Measurements from ENCODE around the gene CDR2L. TPM values are rescaled to one million over a fixed set of nuclear protein-coding genes. Genes with fewer than 3 reads are reported as not detected.

Gene CDR2L
- polyA plus RNA-seq, 1 experiment = 19.6 TPM

DNA sequence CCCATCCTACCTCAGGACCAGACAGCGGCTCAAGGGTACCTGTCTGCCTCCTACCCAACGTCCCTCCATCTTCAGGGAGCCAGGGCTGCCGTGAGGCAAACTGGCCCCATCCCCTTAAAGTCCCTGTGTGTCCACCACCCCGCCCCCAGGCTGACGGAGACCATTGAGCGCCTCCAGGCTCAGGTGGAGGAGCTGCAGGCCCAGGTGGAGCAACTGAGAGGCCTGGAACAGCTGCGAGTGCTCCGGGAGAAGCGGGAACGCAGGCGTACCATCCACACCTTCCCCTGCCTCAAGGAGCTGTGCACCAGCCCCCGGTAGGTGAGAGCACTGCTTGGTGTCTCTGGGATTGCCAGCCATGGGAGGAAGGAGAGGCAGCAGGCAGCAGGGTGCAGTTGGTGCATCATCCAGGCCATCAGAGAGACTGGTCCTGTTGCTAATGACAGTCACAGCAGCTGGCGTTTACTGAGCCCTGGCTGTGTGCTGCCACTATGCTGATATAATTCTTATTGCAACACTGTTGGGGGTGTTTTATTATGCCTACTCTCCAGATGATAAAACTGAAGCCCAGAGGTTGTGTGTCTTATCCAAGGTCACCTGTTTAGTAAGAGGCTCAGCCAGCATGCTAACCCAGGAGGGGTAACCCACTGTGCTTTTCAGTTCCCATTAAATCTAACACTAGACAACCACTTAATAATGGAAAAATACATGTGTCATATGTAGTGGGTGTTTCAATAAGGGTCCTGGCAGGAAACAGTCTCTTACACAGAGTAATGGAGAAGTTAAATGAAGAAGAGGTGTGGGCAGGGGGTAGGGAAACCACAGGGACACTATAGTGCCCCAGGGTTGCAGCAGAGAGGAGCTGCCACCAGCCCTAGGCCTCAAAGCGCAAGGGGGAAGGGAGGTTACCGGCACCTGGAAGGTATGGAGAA lies 14.7 kb downstream of the CDR2L start:
- no peak for DNase-seq (ENCODE audit: low read depth)
- no peak overlapping the region for H3K4me3 ChIP-seq (ENCODE audit: low read depth, low read length)
- POLR2A ChIA-PET = no interaction called here
- H3K36me3 ChIP-seq (ENCODE audit: control insufficient read depth, insufficient read depth, low read length) = peaks cover 30% of the 10 kb centered on the region
- TF ChIP-seq, protein P1, sequence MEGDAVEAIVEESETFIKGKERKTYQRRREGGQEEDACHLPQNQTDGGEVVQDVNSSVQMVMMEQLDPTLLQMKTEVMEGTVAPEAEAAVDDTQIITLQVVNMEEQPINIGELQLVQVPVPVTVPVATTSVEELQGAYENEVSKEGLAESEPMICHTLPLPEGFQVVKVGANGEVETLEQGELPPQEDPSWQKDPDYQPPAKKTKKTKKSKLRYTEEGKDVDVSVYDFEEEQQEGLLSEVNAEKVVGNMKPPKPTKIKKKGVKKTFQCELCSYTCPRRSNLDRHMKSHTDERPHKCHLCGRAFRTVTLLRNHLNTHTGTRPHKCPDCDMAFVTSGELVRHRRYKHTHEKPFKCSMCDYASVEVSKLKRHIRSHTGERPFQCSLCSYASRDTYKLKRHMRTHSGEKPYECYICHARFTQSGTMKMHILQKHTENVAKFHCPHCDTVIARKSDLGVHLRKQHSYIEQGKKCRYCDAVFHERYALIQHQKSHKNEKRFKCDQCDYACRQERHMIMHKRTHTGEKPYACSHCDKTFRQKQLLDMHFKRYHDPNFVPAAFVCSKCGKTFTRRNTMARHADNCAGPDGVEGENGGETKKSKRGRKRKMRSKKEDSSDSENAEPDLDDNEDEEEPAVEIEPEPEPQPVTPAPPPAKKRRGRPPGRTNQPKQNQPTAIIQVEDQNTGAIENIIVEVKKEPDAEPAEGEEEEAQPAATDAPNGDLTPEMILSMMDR (IDR thresholded peaks at IDR 0.05; ENCODE audit: insufficient read depth, low read depth, low read length) = no peak
- CTCF ChIA-PET = interaction anchor here (0.8 to 4.1 kb wide), 2 partner anchors 10 to 45 kb away, joined by 3 to 23 read pairs; partner anchors contain the start of gene MRPL58
- H3K27me3 ChIP-seq (ENCODE audit: control insufficient read depth, insufficient read depth, low read length) = no peaks in the 10 kb centered on the region

DNA sequence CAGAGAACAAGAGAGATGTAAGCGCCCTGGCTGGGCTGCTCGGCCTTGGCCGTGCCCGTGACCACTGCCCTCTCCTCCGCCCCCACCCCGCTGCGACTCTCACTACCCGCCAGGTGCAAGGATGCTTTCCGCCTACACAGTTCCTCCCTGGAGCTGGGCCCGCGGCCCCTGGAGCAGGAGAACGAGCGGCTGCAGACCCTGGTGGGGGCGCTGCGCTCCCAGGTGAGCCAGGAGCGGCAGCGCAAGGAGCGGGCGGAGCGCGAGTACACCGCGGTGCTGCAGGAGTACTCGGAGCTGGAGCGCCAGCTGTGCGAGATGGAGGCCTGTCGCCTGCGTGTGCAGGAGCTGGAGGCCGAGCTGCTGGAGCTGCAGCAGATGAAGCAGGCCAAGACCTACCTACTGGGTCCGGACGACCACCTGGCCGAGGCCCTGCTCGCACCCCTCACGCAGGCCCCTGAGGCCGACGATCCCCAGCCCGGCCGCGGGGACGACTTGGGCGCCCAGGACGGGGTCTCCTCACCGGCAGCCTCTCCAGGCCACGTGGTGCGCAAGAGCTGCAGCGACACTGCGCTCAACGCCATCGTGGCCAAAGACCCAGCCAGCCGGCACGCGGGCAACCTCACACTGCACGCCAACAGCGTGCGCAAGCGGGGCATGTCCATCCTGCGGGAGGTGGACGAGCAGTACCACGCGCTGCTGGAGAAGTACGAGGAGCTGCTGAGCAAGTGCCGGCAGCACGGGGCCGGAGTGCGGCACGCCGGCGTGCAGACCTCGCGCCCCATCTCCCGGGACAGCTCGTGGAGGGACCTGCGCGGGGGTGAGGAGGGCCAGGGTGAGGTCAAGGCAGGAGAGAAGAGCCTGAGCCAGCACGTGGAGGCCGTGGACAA lies 15.9 kb downstream of the CDR2L start:
- Histone ChIP-seq H3K4me3 (ENCODE audit: low read depth, low read length) (no peak overlapping the region), H3K27me3 (ENCODE audit: control insufficient read depth, insufficient read depth, low read length) (no peaks in the 10 kb centered on the region), H3K36me3 (ENCODE audit: control insufficient read depth, insufficient read depth, low read length) (peaks cover 30% of the 10 kb centered on the region)
- no peak for DNase-seq (ENCODE audit: low read depth)
- TF ChIP-seq, protein P1 (IDR thresholded peaks at IDR 0.05; ENCODE audit: insufficient read depth, low read depth, low read length) = no peak
- CTCF ChIA-PET = interaction anchor here (0.6 to 0.8 kb wide), 2 partner anchors 31 to 46 kb away, joined by 3 to 5 read pairs; partner anchors contain the start of gene HID1
- POLR2A ChIA-PET = no interaction called here

DNA sequence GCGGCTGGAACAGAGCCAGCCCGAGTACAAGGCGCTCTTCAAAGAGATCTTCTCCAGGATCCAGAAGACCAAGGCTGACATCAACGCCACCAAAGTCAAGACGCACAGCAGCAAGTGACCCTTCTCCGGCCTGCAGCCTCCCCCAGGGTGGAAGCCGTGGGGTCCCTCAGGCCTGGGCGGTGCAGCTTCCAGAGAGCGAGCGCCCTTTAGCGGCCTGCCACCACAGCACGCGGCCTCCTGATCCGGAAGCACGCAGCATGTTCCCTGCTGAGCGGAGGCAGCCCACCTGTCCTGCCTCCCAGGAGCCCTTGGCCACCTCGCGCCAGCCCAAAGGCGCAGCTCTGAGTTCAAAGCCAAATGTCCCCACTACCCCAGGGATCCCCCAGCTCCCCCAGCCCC lies 16.5 kb downstream of the CDR2L start:
- no peak for DNase-seq (ENCODE audit: low read depth)
- ChIA-PET POLR2A (no interaction called here), CTCF (interaction anchor here (0.6 to 2.2 kb wide), 3 partner anchors 8 to 46 kb away, joined by 3 to 7 read pairs (median 5); partner anchors contain the start of gene HID1)
- no peaks in the 10 kb centered on the region for H3K27me3 ChIP-seq (ENCODE audit: control insufficient read depth, insufficient read depth, low read length)
- peaks cover 30% of the 10 kb centered on the region for H3K36me3 ChIP-seq (ENCODE audit: control insufficient read depth, insufficient read depth, low read length)
- H3K4me3 ChIP-seq (ENCODE audit: low read depth, low read length) = no peak overlapping the region
- TF ChIP-seq, protein P1 (IDR thresholded peaks at IDR 0.05; ENCODE audit: insufficient read depth, low read depth, low read length) = no peak

DNA sequence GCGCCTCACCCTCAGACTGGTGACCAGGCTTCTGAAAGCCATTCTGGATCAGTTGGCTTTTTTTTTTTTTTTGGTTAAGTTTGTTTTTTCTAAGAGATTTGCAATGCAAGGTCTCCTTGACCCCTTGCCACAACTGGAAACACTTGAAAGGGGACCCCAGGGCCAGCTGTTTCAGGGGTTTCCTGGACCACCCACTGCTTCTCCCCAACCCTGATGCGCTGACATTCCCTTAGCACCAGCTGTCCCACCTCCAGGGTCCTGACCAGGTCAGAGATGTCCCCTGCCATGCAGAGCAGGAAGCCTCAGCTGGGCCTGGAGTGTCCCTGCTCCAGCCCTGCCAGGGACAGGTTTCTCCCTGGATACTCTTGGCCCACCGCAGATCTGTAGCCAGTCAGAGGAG lies 16.9 kb downstream of the CDR2L start:
- ChIA-PET CTCF (interaction anchor here (0.6 to 2.2 kb wide), 2 partner anchors 8 to 47 kb away, joined by 5 to 7 read pairs; no protein-coding TSS in a partner anchor), POLR2A (no interaction called here)
- DNase-seq (ENCODE audit: low read depth) = no peak
- Histone ChIP-seq H3K36me3 (ENCODE audit: control insufficient read depth, insufficient read depth, low read length) (peaks cover 30% of the 10 kb centered on the region), H3K4me3 (ENCODE audit: low read depth, low read length) (no peak overlapping the region), H3K27me3 (ENCODE audit: control insufficient read depth, insufficient read depth, low read length) (no peaks in the 10 kb centered on the region)
- TF ChIP-seq, protein P1 (IDR thresholded peaks at IDR 0.05; ENCODE audit: insufficient read depth, low read depth, low read length) = no peak

Measured in BJ (cell line).